Psoas muscle (tissue), 8 donors: ENCODE data around the gene KLHL26. TPM values are rescaled to one million over a fixed set of nuclear protein-coding genes. Genes with fewer than 3 reads are reported as not detected.

Source experiments
- ATAC-seq, 4 donors: fragments of 200-7000 bp; cut with Tn5 transposase; one replicate each; pipeline ENCODE4 v1.9.1; 2020; ENCODE audit warnings: moderate library complexity in 3 of 4, mild to moderate bottlenecking in 2 of 4
- DNase-seq, 2 donors: peaks; one replicate each; pipeline ENCODE4 v3.0.0-alpha.2; 2020
- H3K27ac ChIP-seq: fragments of 200-600 bp; one replicate; pipeline ENCODE4 v1.8.0; 2022
- H3K27me3 ChIP-seq, 3 donors: fragments of 200-600 bp in 1 of 3; one replicate each; pipeline versions ENCODE4 v1.6.1 to v1.8.0; 2013 to 2022; ENCODE audit warnings: low read length in 2 of 3, mild to moderate bottlenecking in 2 of 3, moderate library complexity in 1 of 3; ENCODE audit not compliant: insufficient read depth in 3 of 3
- H3K36me3 ChIP-seq, 2 donors: fragments of 200-600 bp in 1 of 2; one replicate each; pipeline versions ENCODE4 v1.6.1 to v1.8.0; 2013 to 2022; ENCODE audit warnings: low read depth in 1 of 2, mild to moderate bottlenecking in 1 of 2, moderate library complexity in 1 of 2; ENCODE audit not compliant: insufficient read depth in 1 of 2
- H3K4me1 ChIP-seq: fragments of 200-600 bp; one replicate; pipeline ENCODE4 v1.8.0; 2022
- H3K4me3 ChIP-seq: fragments of 200-600 bp; one replicate; pipeline ENCODE4 v1.8.0; 2022; ENCODE audit warnings: mild to moderate bottlenecking
- H3K9me3 ChIP-seq: fragments of 200-600 bp; one replicate; pipeline ENCODE4 v1.8.0; 2022
- CTCF ChIP-seq: fragments of 200-600 bp; IDR thresholded peaks from one replicate; pipeline ENCODE4 v1.8.0; 2022; ENCODE audit warnings: antibody characterized with exemption
- WGBS, 3 donors: extraction: QIAGEN DNeasy Blood & Tissue Kit; methylation state at CpG; one replicate each; pipeline versions ENCODE4 v1.1.6 to v1.1.7; 2013; 5-methylcytosine and 5-hydroxymethylcytosine counted together
- intact Hi-C, 2 donors: fragments of 100-400 bp; cut with DNase I; formaldehyde crosslinking; loops; one replicate each; pipeline versions ENCODE4 v1.11.0 to v1.14.2; 2022
- polyA plus RNA-seq, 3 donors: library from polyadenylated mRNA; stranded (reverse); fragments of 200-250 nt; gene quantifications; one replicate each; pipeline ENCODE4 v1.2.3, GENCODE V29; 2013
- total RNA-seq, 4 donors: library from RNA; stranded (reverse); fragmentation: NEBNext Ultra II Directional in 2 of 4; extraction: Animal tissue kit (Norgen Biotek cat#: 25700) in 2 of 4; gene quantifications; one replicate each; pipeline versions ENCODE4 v1.2.1 to v1.2.4, GENCODE V29; 2021 to 2023
- donor health status: healthy with polysubstance abuse.
- donor health status: DM: no; HTN: no; CAD: no; lungs with moderate emphysema.
- donor health status: Bipolar disorder and iron deficiency.
- donor health status: healthy.
- donor health status: DM: yes; HTN: yes; CAD: no.
- donor health status: DM: no; HTN: no; CAD: no.
- donor health status: DM: no; HTN: no; CAD: no.
- donor health status: DM: yes; HTN: yes; CAD: no.

The KLHL26 gene
- total and polyA plus RNA-seq, 7 donors: 3.1 to 9.9 (median 5.2) TPM

- Histone ChIP-seq H3K27ac (no peak overlapping the region), H3K4me3 (peak overlapping the region; percentile 36), H3K9me3 (no peaks in the 10 kb centered on the region), H3K27me3 (peaks cover 0 to 80% (median 41%) of the 10 kb centered on the region in 3 donors), H3K4me1 (peaks cover 21% of the 10 kb centered on the region), H3K36me3 (no peaks in the 10 kb centered on the region)
- no peak for TF ChIP-seq CTCF
- WGBS, 3 donors: 2 to 3% (median 3%) methylated on average over 49 to 62 of the region's 62 CpGs
- ATAC-seq (peak in 1 of 4 donors; percentile 21), DNase-seq (no peak)
- intact Hi-C loops: no loop called here
Observed at GRCh38 chr19:18611327-18612050, 25.3 kb upstream of the KLHL26 start.

DNA sequence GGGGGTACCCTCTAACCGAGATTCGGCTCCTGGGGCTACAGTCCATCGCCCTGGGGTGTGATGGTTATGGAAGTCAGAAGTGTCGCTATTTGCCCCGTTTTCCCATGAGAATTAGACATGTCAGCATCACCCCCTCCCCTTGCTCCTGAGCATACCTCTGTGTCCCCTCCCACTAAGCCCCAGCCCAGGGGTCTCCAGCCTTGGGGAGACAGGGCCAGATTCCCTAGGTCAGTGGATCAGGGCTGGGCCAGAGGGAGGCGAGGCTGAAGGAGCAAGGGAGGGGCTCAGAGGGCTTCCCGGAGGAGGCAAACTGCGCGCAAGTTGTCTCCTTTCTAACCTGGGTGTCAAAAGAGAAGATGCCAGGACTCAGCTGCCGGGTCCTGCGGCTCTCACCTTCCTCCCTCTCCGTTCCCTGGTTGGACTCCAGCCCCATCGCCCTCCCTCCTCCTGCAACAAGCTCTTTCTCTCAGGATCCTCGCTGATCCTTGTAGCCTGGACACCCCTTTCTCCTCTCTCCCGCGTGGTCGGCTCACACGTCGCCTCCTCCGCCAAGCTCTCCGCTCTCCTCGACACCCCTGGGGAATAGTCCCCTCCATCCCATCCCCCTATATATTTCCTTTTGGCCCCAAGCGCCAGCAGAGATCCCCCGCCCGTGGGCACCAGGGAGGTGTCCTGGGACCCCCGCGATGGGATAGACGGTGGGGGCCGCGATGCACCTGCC is 24.6 kb upstream of the KLHL26 start:
- H3K4me3 ChIP-seq: peak overlapping the region; percentile 56

GRCh38 chr19:18612772-18613588 is 23.8 kb upstream of the KLHL26 start, which contains the start of gene TMEM59L:
TMEM59L (plus strand) TSS chr19:18612870; CDS start chr19:18612959, 89 bp downstream.
- H3K36me3 ChIP-seq: no peaks in the 10 kb centered on the region
- no peaks in the 10 kb centered on the region for H3K9me3 ChIP-seq
- WGBS, 3 donors: 3 to 5% (median 3%) methylated on average over 41 to 70 of the region's 70 CpGs
- peaks cover 0 to 84% (median 33%) of the 10 kb centered on the region in 3 donors for H3K27me3 ChIP-seq
- peak within 1 kb of the TSS; percentile 56 for H3K4me3 ChIP-seq
- intact Hi-C loops: no loop called here
- peak in 3 of 4 donors; percentile 27 to 39 (median 36) for ATAC-seq
- H3K27ac ChIP-seq: no peak within 1 kb of the TSS
- TF ChIP-seq CTCF: no peak
- peaks cover 13% of the 10 kb centered on the region for H3K4me1 ChIP-seq
- no peak for DNase-seq

More for the DNA sequence above, 24.6 kb upstream of the KLHL26 start:
- Histone ChIP-seq H3K9me3 (no peaks in the 10 kb centered on the region), H3K27me3 (peaks cover 0 to 86% (median 37%) of the 10 kb centered on the region in 3 donors), H3K36me3 (no peaks in the 10 kb centered on the region), H3K27ac (no peak overlapping the region), H3K4me1 (peaks cover 20% of the 10 kb centered on the region)
- intact Hi-C loops: no loop called here
- no peak for TF ChIP-seq CTCF
- no peak for DNase-seq
- ATAC-seq: peak in 1 of 4 donors; percentile 14
- WGBS, 3 donors: 1% methylated on average over 25 to 30 of the region's 30 CpGs

- DNase-seq (no peak), ATAC-seq (no peak)
- 41 to 61% (median 54%) methylated on average over 20 to 23 of the region's 23 CpGs for WGBS, 3 donors
- Histone ChIP-seq H3K9me3 (no peaks in the 10 kb centered on the region), H3K27me3 (peaks cover 0 to 78% (median 28%) of the 10 kb centered on the region in 3 donors), H3K4me1 (peaks cover 11% of the 10 kb centered on the region), H3K27ac (no peak overlapping the region), H3K36me3 (no peaks in the 10 kb centered on the region), H3K4me3 (no peak overlapping the region)
- intact Hi-C loops: no loop called here
- no peak for TF ChIP-seq CTCF
Observed at GRCh38 chr19:18613589-18614234, 23.1 kb upstream of the KLHL26 start.
